Dermis blood vessel endothelial cell (primary cell): ENCODE results near the gene DNLZ. TPM values are rescaled to one million over a fixed set of nuclear protein-coding genes. Genes with fewer than 3 reads are reported as not detected.
A peak's percentile ranks its signal among the peaks of the same experiment; 100 is the strongest.
"Not testable (repeated sequence)": the region's sequence is repeated elsewhere in the genome, so short reads cannot be mapped to it uniquely, and the experiment has no call there.

Experiments
- DNase-seq: peaks from one replicate; pipeline ENCODE4 v3.0.0; 2010
- total RNA-seq: library from RNA; depleted of rRNA; stranded (reverse); fragments of >200 nt; gene quantifications from 2 replicates; pipeline ENCODE4 v1.2.3, GENCODE V29; 2014

Gene DNLZ
- total RNA-seq, 1 donor from 2014 or later = 34.5 TPM

DNA sequence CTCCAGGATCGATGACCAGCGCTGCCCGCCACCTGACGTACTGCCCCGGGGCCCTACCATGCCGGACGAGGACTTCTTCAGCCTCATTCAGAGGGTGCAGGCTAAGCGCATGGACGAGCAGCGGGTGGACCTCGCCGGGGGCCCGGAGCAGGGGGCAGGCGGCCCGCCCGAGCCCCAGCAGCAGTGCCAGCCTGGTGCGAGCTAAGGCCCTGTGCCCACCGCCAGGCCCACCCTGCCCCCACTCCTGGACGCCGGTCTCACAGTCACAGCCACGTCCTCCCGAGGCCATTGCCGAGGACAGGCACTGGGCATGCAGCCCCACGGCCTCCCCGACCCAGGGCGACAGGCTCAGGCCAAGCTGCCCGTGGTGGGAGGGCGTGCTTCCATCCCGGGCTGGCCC, 5.5 kb downstream of the DNLZ start:
- no peak for DNase-seq

DNA sequence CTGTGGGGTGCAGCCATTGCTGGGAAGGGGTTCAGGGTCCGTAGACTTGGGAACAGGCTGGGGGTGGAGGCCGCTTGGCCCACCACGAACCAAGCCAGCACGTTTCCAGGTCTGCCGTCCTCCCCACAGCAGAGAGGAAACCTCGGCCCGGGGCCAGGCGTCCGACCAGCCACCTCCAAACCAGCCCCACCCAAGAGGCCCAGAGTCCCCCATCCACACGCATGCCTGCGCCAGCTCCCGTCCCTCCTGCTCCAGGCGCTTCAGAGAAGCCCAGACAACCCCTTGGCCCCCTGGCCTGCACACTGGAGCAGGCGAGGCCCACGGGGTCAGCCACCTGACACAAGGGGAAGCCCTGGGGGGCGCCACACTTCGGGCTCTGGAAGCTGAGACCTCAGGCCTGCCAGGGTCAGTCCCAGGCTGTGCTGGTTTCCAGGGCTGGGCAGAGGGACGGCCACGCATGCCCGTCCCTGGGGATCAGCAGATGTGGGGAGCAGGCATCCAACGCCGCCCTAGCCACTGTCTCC, 6.3 kb downstream of the DNLZ start:
- DNase-seq = no peak

DNA sequence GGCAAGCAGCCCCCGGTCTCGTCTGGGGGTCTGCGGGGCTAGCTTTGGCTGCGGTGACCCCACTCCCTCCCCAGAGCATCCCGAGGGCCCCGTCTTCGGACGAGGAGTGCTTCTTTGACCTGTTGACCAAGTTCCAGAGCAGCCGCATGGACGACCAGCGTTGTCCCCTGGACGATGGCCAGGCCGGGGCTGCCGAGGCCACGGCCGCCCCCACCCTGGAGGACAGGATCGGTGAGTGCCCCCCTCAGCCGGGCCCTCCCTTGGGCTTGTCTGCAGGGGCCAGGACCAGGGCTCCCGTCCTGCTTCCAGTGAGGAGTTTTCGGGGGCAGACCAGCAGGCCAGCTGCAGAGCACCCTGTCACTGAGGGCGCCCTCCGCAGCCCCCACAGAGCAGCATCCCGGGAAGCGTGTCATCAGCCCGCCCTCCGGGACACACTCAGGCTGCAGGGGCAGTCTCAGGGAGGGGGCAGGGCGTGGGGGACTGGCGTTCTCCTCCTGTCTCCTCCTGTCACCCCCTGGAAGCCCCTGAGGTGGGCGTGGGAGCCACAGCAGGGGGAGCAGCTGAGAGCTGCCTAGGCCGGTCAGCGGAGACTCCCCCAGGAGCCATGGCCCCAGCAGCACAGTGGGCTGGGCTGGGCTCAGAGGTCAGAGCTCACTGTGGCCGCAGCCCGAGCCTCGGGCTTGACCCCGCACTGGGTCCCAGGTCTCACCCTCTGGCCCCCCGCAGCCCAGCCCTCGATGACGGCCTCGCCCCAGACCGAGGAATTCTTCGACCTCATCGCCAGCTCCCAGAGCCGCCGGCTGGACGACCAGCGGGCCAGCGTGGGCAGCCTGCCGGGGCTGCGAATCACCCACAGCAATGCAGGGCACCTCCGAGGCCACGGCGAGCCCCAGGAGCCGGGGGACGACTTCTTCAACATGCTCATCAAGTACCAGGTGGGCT, 7.7 kb downstream of the DNLZ start:
- no peak for DNase-seq

DNA sequence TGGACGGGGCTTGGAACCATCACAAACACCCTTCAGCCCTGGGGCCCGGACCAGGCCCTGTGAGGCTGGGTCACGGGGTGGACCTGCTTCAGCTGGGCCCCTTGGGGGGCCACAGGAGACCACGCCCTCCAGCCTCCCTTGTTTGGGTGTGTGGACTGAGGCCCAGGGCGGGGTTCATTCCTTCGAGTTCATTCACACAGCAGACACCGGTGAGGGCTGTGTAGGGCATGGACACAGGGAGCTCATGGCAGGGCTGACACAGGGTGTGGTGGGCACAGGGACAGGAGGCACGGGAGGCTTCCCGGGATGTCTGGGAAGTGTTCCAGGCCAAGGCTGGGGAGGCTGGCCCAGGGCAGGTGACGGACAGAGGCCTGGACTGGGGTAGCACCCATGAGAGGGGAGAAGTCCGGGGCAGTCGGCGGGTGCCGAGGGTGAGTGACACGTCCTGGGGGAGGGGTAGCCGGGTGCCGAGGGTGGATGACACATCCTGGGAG, 8.9 kb downstream of the DNLZ start:
- DNase-seq = no peak

DNA sequence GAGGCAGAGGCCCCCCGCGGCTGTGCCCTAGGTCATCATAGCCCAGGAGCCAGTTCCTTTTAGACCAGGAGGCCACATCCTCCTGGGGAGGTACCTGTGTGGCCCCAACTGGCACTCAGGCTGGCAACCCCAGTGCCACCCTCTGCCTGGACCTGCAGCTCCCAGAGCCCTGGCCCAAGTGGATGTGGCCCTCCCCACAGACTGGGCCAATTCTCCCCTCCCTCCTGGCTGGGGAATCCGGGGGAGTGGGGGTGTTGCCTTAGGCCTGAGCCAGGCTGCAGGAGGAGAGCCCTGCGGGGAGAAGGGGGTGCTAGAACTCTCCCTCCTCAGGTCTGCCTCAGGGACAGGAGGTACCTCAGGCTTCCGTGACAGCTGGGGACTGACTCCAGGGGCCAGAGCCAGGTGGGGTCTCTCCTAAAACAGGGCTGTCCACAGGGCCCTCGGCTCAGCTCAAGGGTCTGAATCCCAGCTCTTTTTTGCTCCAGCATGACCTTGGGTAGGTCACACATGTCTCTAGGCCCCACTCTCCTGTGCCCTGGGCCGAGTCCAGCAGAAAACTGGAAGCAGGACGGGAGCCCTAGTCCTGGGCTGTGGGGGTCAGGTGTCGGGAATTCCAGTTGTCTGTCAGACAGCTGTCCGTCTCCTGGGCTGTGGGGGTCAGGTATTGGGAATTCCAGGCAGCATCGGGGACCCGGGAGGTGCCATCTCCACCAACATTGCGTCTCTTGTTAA, 9.6 kb downstream of the DNLZ start:
- DNase-seq = no peak

DNA sequence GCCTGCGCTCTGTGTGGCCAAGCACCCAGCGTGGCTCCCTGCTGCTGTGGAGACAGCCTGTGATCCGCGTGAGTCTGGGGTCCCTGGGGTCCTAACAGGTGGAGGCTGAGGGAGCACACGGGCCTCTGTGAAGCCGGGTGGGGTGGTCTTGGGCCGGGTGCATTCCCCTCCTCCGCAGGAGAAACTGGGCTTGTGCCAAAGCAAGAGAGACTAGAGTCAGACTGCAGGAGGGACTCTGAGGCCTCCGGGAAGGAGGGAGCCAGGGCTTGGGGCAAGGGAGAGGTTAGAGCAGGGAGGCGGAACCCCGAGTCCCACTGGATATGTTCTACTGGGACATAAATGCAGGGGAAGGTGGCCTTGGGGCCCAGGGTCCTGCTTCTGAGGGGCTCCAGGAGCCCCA, 10.5 kb downstream of the DNLZ start:
- no peak for DNase-seq

DNA sequence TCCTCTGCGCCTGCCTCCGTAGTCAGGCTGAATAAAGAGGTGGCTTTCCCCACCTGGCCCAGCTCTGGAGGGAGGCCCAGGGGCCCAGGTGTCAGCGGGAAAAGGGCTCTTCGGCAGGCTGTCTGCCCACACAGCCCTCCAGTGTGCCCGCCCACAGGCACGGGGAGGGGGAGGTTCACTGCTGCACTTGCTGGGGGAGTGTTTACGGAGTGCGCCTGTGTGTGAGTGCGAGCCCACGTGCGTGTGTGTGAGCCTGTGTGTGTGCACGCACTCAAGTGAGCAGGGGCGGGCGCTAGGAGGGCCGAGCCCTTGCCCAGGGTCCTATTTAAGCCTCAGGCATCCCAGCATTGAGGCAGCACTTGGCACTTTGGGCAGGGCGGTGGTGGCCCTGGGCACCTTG, 10.9 kb downstream of the DNLZ start:
- no peak for DNase-seq

DNA sequence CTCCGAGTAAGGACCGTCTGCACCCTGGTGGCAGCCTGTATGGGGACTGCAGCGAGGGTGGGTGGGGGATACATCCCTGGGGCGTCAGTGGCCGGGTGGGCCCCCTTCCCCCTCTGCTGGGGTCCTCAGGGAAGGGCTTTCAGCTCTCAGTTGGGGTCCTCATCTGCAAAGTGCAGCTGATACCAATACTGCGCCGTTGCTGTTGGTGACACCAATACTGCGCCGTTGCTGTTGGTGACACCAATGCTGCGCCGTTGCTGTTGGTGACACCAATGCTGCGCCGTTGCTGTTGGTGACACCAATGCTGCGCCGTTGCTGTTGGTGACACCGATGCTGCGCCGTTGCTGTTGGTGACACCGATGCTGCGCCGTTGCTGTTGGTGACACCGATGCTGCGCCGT, 11.7 kb downstream of the DNLZ start:
- DNase-seq = not testable (repeated sequence)

DNA sequence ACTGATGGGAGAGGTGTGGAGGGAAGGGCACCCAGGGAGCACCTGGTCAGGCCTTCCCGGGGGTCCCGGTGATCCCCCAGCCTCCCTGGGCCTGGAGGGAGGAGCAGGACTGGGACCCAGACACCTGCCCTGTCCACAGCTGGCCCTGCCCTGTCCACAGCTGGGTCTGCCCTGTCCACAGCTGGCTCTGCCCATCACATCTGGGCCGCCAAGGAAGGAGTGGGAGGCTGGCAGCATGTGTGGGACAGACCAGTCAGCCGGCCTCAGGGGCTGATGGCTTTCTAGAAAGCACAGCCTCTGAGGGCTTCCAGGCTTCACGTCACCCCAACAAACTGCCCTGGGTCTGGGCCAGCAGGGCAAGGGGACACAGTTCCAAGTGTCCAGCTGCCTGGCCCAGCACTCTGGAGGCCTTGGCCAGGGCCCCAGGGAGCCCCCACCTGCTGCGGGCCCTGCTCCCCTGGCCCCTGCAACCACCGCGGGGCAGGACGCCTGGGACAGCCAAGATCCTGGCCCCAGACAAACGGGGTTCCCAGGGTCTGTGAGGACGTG, 12.2 kb downstream of the DNLZ start:
- DNase-seq = no peak

DNA sequence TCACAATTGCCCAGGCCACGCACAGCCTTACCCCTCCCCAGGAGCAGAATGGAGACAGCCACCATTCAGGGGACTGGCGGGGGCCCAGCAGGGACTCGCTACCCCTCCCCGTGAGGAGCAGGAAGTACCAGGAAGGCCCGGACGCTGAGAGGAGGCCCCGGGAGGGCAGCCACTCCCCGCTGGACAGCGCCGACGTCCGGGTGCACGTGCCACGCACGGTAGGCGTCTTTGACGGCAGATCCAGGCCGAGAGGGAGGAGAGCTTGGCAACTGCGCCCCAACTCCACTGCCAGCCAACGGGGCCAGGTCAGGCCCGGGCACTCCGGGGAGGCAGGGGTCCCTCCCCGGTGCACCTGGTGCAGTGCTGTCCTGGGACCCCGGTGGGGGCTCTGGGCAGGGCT, 14.0 kb downstream of the DNLZ start:
- no peak for DNase-seq

DNA sequence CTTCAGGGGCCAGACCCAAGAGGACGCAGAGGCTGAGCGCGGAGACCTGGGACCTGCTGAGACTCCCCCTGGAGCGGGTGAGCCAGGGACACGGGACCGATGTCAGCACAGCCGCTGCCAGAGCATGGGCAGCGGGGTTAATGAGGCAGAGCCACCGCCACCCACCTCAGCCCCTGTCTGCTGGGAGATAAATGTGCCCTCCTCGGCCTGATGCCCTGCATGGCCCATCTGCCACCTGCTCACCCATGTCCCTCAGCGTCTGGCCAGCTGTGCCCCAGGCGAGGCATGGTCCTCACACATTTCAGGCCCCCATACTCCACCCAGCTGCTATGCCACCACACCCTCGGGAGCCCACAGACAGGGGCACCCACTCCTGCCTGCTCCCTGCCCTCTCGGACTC, 14.9 kb downstream of the DNLZ start:
- DNase-seq = no peak

DNA sequence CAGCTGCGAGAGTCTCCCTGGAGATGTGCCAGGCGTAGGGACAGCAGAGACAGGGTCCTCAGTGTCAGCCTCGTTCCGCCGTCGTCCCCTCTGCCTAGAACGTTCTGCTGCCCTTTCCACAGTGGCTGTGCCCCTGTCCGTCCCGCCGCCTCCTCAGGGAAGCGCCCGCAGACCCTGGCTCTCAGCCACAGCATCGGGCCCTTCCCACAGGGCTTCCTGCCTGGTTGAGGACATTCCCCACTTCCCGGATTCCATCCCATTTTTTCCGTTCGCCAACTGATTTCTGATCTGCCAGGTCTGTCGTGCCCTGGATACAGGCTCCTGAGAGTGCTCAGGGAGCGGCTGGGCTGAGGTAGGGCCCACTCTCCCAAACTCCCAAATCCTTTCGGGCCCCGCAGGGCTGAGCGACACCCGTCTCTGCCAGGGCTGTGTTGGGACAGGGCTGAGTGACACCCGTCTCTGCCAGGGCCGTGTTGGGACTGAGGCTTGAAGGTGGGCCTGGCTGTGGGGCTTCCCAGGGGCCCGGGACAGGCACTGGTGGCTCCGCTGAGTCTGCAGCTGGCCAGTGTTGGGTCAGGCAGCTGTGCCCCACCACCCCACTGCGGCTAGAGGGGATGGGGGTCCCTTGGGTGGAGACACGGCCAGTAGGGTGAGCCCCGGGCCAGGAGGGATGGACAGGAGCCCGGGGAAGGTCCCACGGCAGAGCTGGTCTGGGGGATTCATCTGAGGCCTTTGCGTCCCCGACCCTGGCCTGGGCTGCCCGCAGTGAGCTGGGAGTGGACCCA, 15.9 kb downstream of the DNLZ start:
- peak; percentile 27 for DNase-seq

DNA sequence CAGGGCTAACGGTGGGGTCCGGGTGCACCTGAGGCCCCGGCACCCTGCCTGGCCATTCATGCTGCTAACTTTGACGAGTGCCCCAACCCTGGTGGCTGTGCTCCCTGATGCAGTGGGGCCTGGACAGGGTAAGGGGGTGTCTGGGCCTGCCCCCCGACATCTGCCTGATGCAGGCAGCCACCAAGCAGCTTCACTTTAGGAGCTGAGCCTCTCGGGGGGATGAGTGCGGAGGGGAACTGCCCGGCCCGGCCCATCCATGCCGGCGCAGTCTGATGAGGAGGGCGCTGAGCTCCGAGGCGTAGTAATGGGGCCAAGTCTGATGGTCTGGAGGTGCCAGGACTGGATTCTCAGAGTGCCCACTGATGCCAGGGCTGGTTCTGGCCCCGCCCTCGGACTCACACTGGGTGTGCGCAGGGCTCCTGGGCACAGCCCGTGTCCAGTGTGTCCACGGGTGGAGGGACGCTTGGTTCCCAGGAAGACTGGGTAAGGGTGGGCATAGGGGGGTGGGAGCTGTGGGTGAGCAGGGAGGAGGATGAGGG, 16.5 kb downstream of the DNLZ start:
- no peak for DNase-seq

DNA sequence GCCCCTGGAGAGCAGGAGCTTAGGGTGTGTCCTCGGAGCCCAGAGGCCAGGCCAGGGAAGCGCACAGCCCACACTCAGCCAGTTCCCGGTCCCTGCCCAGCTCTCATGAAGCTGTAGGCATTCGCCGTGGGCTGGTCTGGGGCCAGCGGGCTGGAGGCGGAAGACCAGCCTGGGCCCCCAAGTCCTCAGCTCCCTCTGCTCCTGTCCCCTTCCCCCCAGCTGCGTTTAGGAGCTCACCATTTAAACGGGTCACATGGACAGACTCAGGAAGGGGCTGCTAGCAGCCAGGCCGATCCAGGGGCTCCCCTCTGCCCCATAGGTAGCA, 17.4 kb downstream of the DNLZ start:
- DNase-seq = no peak

DNA sequence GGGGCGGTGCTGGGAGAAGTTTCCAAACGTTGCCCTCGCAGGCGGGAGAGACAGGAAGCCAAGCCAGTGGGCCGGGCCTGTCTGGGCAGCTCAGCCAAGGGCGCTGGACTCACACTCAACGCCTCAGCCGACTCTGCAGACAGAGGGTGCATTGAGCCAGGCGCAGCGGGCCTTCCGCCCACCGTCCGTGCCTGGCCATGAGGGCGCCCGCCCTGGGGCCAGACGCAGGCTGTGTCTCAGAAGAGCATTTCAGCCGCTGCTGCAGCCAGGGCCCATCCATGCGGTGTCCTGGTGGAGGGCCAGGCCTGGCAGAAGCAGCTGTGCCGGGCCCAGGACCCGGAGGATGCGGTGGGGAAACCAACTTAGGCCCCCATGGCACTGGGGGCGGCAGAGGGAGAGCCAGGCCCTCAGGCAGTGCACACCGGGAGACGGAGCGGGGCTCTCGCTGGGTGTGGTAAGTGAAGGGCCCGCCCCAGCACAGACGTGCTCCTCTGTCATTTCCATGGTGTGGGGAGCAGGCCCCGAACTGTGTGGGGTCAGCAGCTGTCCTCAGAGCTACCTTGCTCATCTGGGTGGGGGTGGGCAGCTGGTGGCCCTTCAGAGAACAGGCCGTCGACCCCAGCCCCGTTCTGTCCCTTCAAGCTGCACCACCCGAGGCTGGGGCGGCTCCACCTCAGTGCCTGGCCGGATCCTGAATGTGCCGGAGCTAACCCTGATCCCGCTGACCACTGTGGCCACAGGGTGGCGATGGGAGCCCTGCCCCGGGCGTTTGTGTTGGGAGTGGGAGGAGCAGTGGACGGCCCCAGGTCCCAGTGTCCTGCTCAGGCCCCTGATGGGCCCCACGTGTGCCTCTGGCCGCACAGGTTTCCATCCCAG, 18.0 kb downstream of the DNLZ start:
- peak; percentile 70 for DNase-seq

DNA sequence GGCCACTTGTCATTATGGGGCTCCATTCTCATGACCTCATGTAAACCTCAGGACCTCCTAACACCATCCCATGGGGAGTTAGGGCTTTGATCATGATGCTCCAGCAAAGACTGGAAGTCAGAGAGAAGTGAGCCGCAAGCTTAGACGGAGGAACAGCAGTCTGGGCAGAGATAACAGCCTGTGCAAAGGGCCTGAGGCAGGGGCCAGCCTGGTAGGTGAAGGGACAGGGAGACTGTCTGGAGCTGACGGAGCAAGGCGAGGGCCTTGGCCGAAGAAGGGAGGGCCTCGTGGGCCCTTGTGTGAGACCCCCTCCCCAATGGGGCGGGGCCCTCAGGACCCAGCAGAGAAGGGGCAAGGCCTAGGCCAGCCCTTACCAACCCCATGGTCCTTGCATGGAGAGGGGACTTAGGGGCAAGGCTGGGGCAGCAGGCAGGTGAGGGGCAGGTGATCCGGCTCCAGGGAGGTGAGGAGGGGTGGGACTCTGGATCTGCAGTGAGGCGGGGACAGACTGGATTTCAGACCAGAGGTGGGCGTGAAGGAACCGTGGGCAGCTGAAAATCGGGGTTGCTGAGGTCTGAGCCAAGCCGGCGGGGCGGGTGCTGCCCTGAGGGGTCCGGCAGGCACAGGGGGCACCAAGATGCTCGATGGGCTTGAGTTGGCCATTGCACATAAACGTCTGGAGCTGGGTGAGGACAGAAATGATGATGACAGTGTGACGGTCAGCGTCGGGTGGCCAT, 18.8 kb downstream of the DNLZ start:
- no peak for DNase-seq

DNA sequence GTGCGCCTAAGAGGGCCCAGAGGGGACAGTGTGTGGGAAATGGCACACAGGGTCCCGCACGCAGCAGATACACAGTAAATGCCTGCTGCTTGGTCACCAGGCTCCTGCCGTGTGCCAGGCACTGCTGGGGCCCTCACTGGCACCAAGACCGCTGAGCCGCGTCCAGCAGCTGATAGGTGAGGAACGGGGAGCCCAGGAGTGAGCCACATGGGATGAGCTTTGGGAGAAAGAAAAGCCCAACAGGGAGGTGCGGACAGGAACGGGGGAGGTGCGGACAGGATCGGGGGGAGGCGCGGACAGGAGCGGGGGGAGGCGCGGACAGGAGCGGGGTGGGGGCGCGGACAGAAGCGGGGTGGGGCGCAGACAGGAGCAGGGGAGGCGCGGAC, 19.7 kb downstream of the DNLZ start:
- DNase-seq = no peak

DNA sequence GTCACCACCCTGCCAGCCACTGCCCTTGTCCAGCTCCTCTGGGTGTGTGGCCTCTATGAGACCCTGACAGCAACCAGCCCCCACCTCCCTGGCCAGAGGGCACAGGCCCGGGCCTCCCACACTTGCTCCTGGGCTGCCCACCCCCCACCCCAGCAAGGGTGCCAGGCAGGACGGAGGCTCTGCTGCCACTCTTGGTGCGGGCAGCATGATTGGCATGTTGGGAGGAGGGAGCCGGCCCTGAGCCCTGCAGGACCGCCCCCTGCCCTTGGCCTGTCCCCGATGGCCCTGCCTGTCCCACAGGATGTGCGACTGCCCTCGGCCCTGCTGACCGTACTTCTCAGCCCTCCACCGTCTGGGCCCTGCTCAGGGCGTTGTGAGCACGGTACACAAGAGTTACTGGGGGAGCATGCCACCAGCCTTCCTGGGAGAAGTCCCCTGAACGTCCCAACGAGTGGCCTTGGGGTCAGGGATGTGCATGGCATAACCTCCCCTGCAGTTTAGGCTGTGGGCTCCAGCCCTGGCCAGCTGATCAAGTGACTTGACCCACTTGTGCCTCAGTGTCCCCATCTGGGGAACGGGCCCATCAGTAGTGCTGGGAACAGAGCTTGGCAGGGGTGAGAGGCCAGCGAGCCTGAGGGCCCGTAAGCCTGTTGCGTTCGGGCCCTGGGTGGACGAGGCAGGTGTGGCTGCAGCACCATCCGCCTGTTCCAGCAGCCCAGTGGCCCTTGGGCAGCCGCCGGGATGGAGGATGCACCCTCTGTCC, 20.2 kb downstream of the DNLZ start:
- no peak for DNase-seq

DNA sequence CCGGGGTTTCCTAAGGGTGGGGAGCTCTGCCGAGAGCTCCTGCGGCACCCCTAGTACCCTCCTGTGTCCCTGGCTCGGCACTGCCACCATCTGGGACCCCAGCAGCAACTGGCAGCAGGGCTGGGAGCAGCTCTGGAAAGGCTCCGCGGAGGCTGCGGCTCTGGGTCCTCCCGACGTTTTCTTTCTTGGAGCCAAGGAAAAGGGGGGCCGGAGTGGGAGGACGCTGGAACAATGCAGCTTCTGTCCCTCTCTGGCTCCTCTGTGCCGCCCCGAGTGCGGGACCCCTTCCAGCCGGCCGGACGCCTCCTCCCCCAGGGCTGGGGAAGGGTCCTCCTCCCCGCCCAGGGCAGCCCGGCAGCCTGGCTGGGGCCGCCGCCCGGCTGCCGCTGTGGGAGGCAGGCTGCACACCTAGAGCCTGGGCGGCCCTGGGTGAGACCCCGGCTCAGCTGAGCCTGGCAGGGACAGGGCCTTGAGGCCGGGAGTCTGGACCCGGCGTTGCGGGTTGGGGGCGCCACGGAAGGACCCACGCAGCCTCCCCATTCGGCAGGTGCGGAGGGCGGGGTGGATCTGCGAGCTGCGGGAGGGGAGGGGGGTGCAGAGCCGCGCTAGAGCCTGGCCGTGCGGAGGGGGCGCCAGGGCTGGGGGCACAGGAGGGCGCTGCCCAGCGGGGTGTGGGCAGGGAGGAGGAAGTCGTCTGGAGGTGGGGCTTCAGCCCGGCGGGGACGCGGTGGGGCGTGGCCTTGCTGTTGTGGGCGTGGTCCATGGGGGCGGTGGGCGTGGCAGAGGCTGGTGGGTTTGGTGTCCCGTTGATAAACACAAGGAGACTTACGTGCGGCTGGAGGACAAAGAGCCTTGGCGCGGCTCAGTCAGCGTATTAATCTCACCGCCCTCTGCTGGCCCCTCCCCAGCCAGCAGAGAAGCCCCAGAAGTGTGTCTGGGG, 21.1 kb downstream of the DNLZ start:
- peak; percentile 85 for DNase-seq
